HG02981 (cell line): ENCODE results near the gene SFMBT1.

Source experiments
- ATAC-seq: cut with Tn5 transposase; IDR thresholded peaks from one replicate; pipeline ENCODE4 v1.9.1; 2021; ENCODE audit warnings: mild to moderate bottlenecking, moderate library complexity; ENCODE audit not compliant: unreplicated experiment

Gene SFMBT1

GRCh38 chr3:53045518-53046170 is at the start of gene SFMBT1:
Gene SFMBT1, minus strand, starts transcription at chr3:53046073. Its CDS starts 76,945 bp downstream, at chr3:52969128.
- ATAC-seq: peak; percentile 49

GRCh38 chr3:53092942-53093341 is 47.1 kb upstream of the SFMBT1 start:
- no peak for ATAC-seq

GRCh38 chr3:53092216-53092615 is 46.3 kb upstream of the SFMBT1 start:
- ATAC-seq: no peak

GRCh38 chr3:53091011-53091410 is 45.1 kb upstream of the SFMBT1 start:
- no peak for ATAC-seq

GRCh38 chr3:53089511-53089910 is 43.6 kb upstream of the SFMBT1 start:
- ATAC-seq: no peak

- no peak for ATAC-seq
Measured at GRCh38 chr3:53085476-53085875, 39.6 kb upstream of the SFMBT1 start.

GRCh38 chr3:53084310-53085001 is 38.6 kb upstream of the SFMBT1 start:
- no peak for ATAC-seq

- no peak for ATAC-seq
Measured at GRCh38 chr3:53083949-53084309, 38.1 kb upstream of the SFMBT1 start.

GRCh38 chr3:53083521-53083920 is 37.6 kb upstream of the SFMBT1 start:
- no peak for ATAC-seq

GRCh38 chr3:53082736-53083135 is 36.9 kb upstream of the SFMBT1 start:
- ATAC-seq: no peak

- no peak for ATAC-seq
Measured at GRCh38 chr3:53081318-53081717, 35.4 kb upstream of the SFMBT1 start.

GRCh38 chr3:53080612-53081205 is 34.8 kb upstream of the SFMBT1 start:
- ATAC-seq: no peak

GRCh38 chr3:53079791-53080555 is 34.1 kb upstream of the SFMBT1 start:
- no peak for ATAC-seq

GRCh38 chr3:53079147-53079546 is 33.3 kb upstream of the SFMBT1 start:
- no peak for ATAC-seq

- ATAC-seq: no peak
Measured at GRCh38 chr3:53078656-53079055, 32.8 kb upstream of the SFMBT1 start.

- no peak for ATAC-seq
Measured at GRCh38 chr3:53077476-53078220, 31.8 kb upstream of the SFMBT1 start.

GRCh38 chr3:53075743-53076140 is 29.9 kb upstream of the SFMBT1 start:
- ATAC-seq: no peak

- no peak for ATAC-seq
Measured at GRCh38 chr3:53074761-53075742, 29.2 kb upstream of the SFMBT1 start.

- ATAC-seq: no peak
Measured at GRCh38 chr3:53074366-53074696, 28.5 kb upstream of the SFMBT1 start.
